SU-DHL-6 (cell line): ENCODE data around the gene ZNF322.
"Not testable (repeated sequence)": the region's sequence is repeated elsewhere in the genome, so short reads cannot be mapped to it uniquely, and the experiment has no call there.

Experiments used
- CTCF ChIP-seq: fragments of 200-600 bp; sonication (generic); IDR thresholded peaks from one replicate; pipeline ENCODE4 v1.5.1; 2017; ENCODE audit warnings: antibody characterized with exemption, mild to moderate bottlenecking, low read length, moderate library complexity; ENCODE audit not compliant: insufficient read depth, poor library complexity, severe bottlenecking
- EZH2phosphoT487 ChIP-seq: fragments of 200-600 bp; sonication (generic), shearing (Covaris generic); conservative IDR thresholded peaks from 2 replicates; pipeline ENCODE4 v1.6.1; 2018; ENCODE audit warnings: mild to moderate bottlenecking, antibody characterized with exemption, low read length, moderate library complexity, mixed read lengths

GRCh38 chr6:26673287-26673686, 13.7 kb upstream of the ZNF322 start:
- TF ChIP-seq CTCF, EZH2phosphoT487: not testable (repeated sequence)
